ENCODE measurements around the gene PCGF3.
"Not testable (repeated sequence)": the region's sequence is repeated elsewhere in the genome, so short reads cannot be mapped to it uniquely, and the experiment has no call there.

Gene PCGF3

GRCh38 chr4:797066-797465, 91.4 kb downstream of the PCGF3 start:
- DNase-seq (ENCODE audit: low read depth in 2 of 2) = no peak

DNA sequence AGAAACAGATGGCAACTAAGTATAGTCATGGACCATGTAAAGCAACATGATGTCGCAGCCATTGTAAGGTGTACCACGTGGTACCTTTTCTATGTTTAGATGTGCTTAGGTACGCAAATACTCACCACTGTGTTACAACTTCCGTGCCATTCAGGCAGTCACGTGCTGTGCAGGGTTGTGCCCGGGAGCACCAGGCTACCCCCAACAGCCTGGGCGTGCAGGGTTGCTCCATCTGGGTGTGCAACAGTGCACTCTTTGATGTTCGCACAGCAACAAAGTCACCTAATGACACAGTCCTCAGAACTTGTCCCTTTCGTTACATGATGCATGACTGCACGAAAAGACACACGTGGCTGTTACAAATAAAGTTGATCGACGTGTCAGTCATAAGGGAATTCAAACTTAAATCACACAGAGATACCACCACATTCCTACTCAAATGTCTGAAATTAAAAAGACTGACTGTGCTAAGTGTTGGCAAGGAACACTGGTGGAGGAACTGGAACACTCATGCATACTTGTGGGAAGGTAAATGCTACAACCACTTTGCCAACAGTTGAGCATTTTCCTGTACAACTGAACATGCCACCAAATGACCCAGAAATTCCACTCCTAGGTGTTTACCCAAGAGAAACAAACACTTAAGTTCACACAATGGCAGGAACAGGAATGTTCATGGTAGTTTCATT, 95.9 kb downstream of the PCGF3 start:
- no peak for DNase-seq (ENCODE audit: low read depth in 2 of 2)

DNA sequence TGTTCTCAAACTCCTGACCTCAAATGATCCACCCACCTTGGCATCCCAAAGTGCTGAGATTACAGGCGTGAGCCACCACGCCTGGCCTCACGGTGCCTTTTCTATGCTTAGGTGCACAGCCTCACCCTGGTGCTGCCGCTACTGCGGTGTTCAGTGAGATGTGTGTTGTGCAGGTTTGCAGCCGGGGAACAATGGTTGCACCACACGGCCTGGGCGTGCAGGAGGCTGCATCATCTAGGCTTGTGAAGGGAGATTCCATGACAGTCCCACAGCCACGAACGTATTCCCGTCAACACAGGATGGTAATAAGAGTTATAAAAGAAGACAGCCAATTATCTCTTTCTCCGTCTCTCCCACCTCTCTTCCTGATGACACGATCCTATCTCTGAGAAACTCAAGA, 98.3 kb downstream of the PCGF3 start:
- DNase-seq (ENCODE audit: low read depth in 2 of 2) = no peak

- no peak for DNase-seq (ENCODE audit: low read depth in 2 of 2)
Observed at GRCh38 chr4:804804-805203, 99.2 kb downstream of the PCGF3 start.

- not testable (repeated sequence) for DNase-seq (ENCODE audit: low read depth in 2 of 2)
Observed at GRCh38 chr4:806979-807378, 101.3 kb downstream of the PCGF3 start.

DNA sequence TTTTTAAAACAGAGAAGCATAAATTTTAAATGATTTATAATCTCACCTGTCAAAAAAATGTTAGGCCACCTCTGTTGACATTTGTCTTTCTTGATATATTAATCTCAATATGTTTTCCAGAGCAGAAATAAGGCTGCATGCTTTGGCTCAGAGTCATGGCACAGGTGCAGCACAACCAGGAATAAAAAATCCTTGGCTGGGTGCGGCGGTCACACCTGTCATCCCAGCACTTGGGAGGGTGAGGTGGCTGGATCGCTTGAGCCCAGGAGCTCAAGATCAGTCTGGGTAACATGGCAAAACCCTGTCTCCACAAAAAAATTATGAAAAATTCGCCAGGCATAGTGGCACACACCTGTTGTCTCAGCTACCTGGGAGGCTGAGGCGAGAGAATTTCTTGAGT, 102.2 kb downstream of the PCGF3 start:
- no peak for DNase-seq (ENCODE audit: low read depth in 2 of 2)

GRCh38 chr4:808860-809570, 103.4 kb downstream of the PCGF3 start:
- DNase-seq (ENCODE audit: low read depth in 2 of 2) = no peak

DNA sequence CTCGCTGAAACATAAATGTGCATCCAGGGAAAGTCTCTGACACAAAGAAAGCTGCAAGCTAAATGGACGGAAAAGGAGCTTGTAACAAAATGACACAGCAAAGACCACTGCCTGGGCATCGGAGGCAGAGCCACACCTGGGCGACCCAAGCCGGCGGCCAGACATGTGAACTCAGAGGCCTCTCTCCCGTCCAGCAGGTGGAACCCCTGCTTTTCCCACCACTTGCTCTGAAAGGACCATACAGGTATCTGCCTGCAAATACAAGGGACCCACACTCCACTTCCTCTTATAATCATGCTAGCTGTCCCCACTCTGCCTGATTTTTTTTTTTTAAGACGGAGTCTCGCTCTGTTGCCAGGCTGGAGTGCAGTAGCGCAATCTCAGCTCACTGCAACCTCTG, 108.3 kb downstream of the PCGF3 start:
- DNase-seq (ENCODE audit: low read depth in 2 of 2) = no peak

DNA sequence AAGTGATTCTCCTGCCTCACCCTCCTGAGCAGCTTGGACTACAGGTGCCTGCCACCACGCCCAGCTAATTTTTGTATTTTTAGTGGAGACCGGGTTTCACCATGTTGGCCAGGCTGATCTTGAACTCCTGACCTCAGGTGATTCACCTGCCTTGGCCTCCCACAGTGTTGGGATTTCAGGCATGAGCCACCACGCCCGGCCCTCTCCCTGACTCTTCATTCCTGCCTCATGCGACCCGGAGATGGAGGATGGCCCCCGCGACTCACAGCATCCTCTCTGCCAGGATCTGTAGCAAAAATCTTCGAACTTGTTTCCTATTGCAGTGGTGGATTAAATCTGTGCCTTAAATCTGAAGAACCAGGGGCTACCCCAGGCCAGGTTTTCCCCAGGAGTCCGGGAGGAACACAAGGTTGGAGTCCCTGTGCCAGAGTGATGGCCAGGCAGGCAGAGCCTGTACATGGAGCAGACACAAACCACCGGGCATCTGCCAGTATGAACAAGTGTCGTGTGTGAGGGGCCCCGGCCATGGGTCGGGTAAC, 108.7 kb downstream of the PCGF3 start:
- DNase-seq (ENCODE audit: low read depth in 2 of 2) = no peak

DNA sequence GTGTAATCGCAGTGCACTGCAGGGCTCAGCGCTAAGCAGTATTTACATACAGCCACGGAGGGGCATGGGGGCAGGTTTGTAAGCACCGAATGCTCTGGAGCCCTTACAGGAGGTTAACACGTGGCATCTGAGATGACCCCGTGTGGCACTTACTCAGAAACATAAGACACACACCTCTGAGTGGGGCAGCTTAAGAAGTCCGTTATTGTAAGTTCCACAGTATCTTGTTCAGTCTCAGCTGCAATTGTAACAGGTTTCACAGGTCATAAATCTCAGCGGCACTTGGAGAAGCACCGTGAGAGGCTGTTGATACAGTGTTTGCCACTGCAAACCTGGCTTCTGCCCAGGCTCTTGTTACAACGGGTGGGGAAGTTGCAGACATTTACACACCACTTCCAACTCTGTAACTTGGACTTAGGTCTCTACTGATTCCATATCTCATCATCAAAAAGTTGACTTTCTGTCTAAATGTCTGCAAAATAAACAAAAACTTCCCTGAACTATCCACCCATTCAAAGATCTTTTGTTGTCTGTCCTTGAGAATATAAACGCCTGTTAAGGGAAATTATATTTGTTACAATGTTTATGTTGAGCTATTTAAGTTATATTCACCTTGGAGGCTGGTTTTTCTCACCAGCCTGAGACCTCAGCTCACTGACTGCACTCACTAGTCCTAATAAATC, 110.0 kb downstream of the PCGF3 start:
- DNase-seq (ENCODE audit: low read depth in 2 of 2) = no peak

GRCh38 chr4:818106-818921, 112.7 kb downstream of the PCGF3 start:
- no peak for DNase-seq (ENCODE audit: low read depth in 2 of 2)

GRCh38 chr4:819401-820229, 114.0 kb downstream of the PCGF3 start:
- no peak for DNase-seq (ENCODE audit: low read depth in 2 of 2)

All from stimulated activated CD4-positive, alpha-beta T cell treated with anti-CD3 and anti-CD28 coated beads, Interleukin-4, amount 100 ng/mL, for 48 hours (primary cell).